ENCODE results near the gene CCBE1.
"Not testable (repeated sequence)": the region's sequence is repeated elsewhere in the genome, so short reads cannot be mapped to it uniquely, and the experiment has no call there.

Gene CCBE1

GRCh38 chr18:59681521-59682004 lies 15.7 kb downstream of the CCBE1 start:
- no peak for DNase-seq (ENCODE audit: low read depth)

- no peak for DNase-seq (ENCODE audit: low read depth)
These were observed 16.2 kb downstream of the CCBE1 start for GRCh38 chr18:59681051-59681450.

GRCh38 chr18:59675346-59675745 lies 21.9 kb downstream of the CCBE1 start:
- DNase-seq (ENCODE audit: low read depth) = no peak

- no peak for DNase-seq (ENCODE audit: low read depth)
These were observed 22.3 kb downstream of the CCBE1 start for GRCh38 chr18:59674903-59675270.

GRCh38 chr18:59674186-59674902 lies 22.9 kb downstream of the CCBE1 start:
- no peak for DNase-seq (ENCODE audit: low read depth)

GRCh38 chr18:59672235-59672711 lies 24.9 kb downstream of the CCBE1 start:
- no peak for DNase-seq (ENCODE audit: low read depth)

GRCh38 chr18:59671551-59671950 lies 25.7 kb downstream of the CCBE1 start:
- no peak for DNase-seq (ENCODE audit: low read depth)

- DNase-seq (ENCODE audit: low read depth) = no peak
These were observed 27.2 kb downstream of the CCBE1 start for GRCh38 chr18:59669872-59670657.

- no peak for DNase-seq (ENCODE audit: low read depth)
These were observed 29.7 kb downstream of the CCBE1 start for GRCh38 chr18:59667488-59667887.

GRCh38 chr18:59666007-59666402 lies 31.2 kb downstream of the CCBE1 start:
- DNase-seq (ENCODE audit: low read depth) = not testable (repeated sequence)

- DNase-seq (ENCODE audit: low read depth) = no peak
These were observed 31.9 kb downstream of the CCBE1 start for GRCh38 chr18:59665057-59666006.

- DNase-seq (ENCODE audit: low read depth) = no peak
These were observed 32.9 kb downstream of the CCBE1 start for GRCh38 chr18:59664329-59664728.

- no peak for DNase-seq (ENCODE audit: low read depth)
These were observed 34.1 kb downstream of the CCBE1 start for GRCh38 chr18:59663096-59663495.

GRCh38 chr18:59661891-59662701 lies 35.1 kb downstream of the CCBE1 start:
- DNase-seq (ENCODE audit: low read depth) = no peak

- DNase-seq (ENCODE audit: low read depth) = no peak
These were observed 36.2 kb downstream of the CCBE1 start for GRCh38 chr18:59660786-59661743.

- no peak for DNase-seq (ENCODE audit: low read depth)
These were observed 36.9 kb downstream of the CCBE1 start for GRCh38 chr18:59660366-59660765.

GRCh38 chr18:59659508-59660170 lies 37.6 kb downstream of the CCBE1 start:
- DNase-seq (ENCODE audit: low read depth) = no peak

GRCh38 chr18:59658941-59659340 lies 38.3 kb downstream of the CCBE1 start:
- DNase-seq (ENCODE audit: low read depth) = no peak

GRCh38 chr18:59657012-59657411 lies 40.2 kb downstream of the CCBE1 start:
- DNase-seq (ENCODE audit: low read depth) = no peak
